NCI-H524 (cell line): ENCODE measurements around the gene CLPX.
"Not testable (repeated sequence)": the region's sequence is repeated elsewhere in the genome, so short reads cannot be mapped to it uniquely, and the experiment has no call there.

Source experiments
- DNase-seq, 2 experiments: peaks; one replicate each; lab custom pipeline; 2025; lab: John Stamatoyannopoulos, UW

Gene CLPX

DNA sequence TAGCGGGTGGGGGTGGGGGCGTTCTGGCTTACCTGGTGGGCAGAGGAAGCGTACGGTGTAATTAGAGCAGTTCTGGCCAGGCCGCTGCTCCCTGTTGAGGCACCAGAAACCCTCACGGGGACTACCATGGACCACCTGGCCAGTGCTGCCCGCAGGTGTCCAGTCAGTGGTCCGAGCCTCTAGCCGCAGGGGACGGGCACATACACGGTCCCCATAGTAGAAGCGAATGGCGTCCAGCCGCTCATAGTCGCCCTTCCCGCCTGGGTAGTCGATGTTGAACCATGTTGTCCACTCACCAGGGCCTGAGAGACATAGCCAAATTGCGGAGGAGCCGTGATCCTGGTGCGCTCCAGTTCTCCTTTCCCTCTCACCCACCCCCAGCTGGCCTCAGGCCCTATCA is 21.6 kb upstream of the CLPX start:
- DNase-seq, result no peak

DNA sequence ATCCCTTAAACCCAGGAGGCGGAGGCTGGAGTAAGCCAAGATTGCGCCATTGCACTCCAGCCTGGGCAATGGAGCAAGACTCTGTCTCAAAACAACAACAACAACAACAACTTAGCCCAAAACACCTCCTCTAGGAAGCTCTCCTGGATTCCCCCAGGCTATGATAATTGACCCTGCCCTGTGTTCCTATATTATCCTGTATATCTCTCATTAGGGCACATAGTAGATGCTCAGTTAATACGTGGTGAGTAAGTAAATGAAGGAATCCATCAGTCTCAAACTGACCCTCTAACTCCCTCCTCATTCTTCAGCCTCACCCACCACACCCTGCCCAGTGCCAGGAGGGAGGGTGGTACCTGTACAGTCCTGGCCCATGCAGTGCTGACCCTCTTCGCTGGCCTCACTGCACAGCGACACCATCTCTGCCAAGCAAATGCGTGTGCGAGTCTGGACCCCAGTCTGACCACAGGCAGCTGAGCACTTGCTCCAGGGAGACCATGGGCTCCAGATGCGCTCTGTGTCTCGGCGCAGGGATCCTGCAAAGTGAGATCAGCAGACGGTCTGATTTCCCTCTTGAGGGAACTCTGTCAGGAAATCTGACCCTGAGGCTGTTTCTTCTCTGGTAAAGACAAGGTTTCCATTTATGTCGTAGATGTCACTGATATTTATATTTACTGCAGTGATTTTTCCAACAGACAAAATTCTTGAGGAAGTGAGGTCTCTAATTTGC is 20.0 kb upstream of the CLPX start:
- DNase-seq, result no peak

GRCh38 chr15:65204236-65204930 is 19.2 kb upstream of the CLPX start:
- DNase-seq, result no peak

DNA sequence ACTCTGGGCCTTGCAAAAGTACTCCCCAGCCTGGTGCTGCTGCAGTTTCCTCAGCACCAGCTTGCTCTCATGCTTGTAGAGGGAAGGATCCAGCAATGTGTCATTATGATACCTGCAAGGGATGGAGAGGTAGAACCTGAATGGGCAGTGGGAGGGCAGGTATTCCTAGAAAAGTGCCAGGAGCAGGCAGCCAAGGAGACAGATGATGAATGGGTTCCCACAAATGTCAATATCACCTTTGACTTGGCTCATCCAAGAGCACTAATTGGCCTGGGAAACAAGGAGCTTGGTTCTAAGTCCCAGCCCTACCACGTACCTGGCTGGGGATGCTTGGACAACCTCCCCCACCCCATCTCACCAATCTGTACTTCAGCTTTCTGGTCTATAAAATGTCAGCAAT is 16.8 kb upstream of the CLPX start:
- DNase-seq, result no peak

DNA sequence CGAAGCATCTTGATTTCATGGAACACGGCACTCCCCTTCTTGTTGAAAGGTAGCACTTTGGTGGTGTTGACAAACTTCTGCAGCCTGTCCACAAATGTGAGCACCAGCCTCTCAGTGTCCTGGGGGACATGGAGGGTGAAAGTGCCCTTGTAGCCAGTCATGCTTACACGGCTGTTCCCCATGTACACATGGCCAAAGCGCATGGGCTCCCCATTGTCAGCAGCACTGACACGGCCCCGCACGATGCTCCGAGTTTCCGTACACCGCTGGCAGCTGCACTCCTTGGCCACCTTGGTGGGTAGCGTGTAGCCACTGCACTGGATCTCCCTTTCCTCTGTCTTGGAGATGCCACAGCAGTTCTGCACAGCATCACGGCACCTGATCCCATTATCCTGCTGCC is 13.4 kb upstream of the CLPX start:
- no peak for DNase-seq

DNA sequence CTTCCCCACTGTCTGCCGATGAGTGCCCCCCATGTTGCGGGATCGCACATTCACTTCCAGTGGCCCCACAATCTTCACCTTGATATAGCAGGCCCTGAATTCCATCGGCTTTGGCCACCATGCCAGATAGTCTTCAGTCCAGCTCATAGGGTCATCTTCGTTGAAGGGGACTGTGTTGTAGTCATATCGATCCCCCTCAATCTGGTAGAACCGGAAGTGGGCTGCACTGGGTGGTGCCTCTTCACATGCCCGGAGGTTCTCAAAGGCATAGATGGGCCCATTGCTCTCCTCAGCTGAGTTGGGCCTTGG is 12.1 kb upstream of the CLPX start:
- DNase-seq, result no peak

DNA sequence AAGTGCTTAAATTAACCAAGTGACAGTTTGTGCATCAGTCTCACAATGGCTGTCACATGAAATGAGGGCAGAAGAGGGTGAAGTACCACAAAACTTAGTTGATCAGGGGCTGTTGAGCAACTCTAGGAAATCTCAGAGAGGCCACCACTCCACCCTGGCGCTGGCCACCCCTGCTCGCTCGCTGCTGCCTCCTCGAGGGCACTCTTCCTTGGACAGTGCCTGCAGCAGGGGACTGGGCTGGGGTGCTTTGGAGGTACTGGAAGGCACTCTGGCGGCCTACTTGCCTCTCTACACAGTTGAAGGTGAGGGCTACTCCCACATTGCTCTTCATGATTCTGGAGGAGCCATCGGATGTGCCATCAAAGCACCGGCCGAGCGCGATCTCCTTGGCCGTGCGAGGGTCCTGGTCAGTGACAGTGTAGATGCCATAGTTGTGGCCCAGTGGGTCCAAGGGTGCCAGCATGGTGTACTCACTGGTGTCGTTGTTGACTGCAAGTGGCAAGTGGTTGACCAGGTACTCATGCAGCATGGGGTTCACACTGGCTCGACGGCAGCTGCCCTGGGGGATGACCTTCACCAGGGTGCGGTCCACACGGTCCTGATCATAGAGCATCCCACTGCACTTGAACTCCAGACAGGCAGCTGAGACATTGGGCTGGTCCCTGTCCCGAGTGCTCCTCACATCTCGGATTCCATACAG is 11.6 kb upstream of the CLPX start:
- no peak for DNase-seq

GRCh38 chr15:65195548-65195923 is 10.4 kb upstream of the CLPX start:
- DNase-seq, result no peak

DNA sequence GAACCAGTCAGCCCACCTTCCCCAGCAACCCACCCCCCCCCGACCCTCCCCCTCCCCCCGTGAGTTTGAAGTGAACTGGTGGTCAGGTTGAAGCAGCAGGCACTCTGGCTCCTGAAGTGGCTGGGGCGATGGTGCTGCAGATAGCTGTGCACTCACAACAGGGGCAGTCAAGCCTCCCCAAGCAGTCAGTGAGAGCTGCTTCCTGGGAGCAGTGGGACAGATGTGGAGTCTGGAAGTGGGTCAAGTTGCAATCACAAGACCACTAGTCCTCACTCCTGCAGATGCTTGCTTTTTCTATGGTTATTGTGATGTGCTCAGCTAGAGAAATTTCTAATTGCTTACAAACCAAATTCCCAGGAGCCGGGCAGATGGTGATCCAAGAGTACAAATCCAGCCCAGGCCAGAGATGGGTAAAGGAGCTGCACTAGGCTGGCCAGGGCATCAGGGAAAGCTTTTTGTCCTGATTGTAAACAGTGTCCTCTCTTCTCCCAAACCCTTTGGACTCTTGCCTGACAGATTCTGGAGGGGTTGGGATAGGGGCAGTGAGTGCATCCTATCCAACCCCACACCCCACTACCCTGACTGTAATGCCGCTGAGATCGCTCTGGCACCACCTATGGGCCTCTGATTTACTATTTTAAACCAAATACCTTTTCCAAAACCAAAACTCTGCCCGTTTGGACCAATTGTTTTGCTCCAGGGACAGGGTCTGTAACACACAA is 9.8 kb upstream of the CLPX start:
- DNase-seq, result peak; percentile 67 to 90

DNA sequence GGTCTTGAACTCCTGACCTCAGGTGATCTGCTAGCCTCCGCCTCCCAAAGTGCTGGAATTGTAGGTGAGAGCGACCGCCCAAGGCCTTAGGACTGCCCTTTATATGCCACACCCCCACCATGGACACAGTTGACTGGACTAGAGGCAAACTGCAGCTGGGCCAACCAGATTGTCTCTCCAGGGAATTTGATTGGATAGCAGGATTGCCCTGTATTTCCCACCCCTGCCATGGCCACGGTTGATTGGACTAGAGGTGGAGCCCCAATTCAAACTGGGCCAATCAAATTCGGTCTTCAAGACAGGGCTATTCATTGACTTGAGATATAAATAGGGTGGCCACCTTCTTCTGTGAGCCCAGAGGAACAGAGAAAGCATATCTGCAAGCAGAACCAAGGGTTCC is 6.9 kb upstream of the CLPX start:
- DNase-seq, result peak in 1 of 2 experiments; percentile 30

DNA sequence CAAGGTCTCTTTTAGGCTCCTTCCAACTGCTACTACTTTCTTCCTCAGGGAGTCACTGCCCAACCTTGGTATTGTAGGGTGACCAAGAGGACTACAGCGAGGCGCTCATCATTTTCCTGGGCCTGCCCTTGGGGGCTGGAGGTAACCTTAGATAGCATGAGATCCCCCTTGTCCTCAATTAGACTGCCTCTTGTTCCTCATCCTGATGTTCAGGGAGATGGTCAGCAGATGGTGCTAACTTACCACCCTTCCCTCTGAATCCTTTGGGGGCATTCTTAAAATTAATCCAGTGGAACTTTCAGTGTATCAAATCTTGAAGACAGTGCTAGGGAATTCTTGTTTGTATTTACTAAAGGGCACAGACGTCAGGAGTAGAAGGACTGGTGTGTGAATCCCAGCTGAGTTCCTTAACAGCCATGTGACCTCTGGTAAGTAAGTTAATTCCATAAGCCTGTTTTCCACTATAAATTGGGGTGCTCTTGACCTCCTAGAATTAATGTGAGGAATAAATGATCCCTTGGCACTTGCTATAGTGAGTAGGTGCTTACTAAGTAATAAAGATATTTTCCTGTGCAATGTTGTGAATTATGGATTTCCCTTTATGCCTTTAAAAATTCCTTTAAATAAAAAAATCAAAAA is 4.1 kb upstream of the CLPX start:
- peak; percentile 66 to 81 for DNase-seq

GRCh38 chr15:65188472-65188871 is 3.3 kb upstream of the CLPX start:
- not testable (repeated sequence) for DNase-seq

DNA sequence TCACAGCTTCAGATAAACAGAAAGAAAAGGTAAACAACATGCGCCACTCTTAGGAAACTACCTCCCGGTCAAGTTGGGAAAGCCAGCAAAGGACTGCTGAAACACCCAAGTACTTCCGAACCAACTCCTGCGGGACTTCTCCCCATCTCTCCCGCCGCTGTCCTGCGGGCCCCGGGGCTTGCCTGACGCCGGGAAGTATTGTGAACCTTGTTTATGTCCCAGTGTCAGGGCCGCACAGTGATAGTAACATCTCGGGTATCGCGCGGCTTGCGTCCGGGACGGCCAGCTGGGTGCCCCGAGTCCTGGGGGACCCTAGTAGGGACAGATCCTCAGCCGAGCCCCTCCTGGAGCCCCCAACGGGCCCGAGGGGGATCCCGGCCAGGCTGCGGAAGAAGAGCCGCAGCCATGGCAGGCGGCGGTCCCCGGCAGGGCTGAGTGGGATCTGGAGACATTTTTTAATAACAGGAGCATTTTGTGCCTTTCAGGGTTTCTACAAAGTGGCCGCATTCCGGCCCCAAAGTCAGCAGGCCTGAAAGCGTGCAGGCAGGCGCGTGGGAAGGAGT is 756 bp downstream of the CLPX start:
- peak; percentile 19 to 57 for DNase-seq

- DNase-seq, result no peak
These were observed 1.3 kb downstream of the CLPX start for GRCh38 chr15:65183865-65184159.

GRCh38 chr15:65182538-65182937 is 2.6 kb downstream of the CLPX start:
- no peak for DNase-seq

DNA sequence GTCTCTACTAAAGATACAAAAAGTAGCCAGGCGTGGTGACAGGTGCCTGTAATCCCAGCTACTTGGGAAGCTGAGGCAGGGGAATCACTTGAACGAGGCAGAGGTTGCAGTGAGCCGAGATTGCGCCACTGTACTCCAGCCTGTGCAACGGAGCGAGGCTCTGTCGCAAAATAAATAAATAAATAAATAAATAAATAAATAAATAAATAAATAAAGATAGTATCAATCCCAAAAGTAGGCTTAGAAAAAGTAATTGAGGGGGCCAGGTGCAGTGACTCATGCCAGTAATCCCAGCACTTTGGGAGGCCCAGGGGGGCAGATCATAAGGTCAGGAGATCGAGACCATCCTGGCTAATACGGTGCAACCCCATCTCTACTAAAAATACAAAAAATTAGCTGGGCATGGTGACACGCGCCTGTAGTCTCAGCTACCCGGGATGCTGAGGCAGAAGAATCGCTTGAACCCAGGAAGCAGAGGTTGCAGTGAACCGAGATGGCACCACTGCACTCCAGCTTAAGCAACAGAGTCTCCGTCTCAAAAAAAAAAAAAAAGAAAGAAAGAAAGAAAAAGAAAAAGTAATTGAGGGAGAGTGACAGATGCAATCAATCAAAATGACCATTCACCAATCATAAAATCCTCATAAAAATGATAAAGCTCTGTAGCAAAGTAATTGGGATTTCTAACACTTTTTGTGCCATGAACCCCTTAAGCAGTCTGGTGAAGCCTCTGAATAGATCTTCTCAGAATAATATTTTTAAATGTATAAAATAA is 3.4 kb downstream of the CLPX start:
- DNase-seq, result not testable (repeated sequence)

DNA sequence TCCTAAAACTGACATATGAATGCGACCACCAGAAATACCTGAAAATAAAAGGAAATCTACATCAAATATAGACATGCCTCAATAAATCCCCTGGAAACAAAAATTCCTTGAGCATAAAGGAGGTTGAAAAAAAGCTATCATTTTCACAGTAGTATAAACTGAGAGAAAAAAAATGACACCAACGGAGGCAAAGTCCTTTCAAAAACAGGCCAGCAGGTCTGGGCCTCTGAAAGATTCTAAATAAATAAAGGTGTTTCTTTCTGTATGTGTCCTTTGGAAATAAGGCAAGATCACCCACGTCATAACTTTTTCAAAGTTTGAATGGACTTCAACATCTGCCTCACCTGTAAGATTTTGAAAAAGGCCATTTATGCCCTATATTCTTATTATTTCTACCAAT is 5.0 kb downstream of the CLPX start:
- DNase-seq, result no peak

GRCh38 chr15:65177901-65178300 is 7.2 kb downstream of the CLPX start:
- no peak for DNase-seq

DNA sequence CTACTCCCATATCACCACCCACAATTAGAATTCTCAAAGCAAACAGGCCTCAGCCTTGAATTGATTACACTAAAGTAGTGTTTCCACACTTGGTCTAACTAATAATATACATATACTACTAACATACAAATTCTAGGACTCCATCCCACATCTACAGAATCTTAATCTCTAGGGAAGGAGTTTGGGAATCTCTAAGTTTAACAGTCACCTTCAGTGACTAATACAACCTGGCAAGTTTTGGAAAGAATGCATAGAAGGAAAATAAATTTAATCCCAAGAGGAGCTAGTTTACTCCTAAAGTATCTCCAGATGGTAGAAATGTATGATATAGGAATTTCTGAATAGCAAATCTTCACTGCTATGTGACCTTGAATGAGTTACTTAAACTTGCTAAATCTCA is 9.1 kb downstream of the CLPX start:
- DNase-seq, result no peak

GRCh38 chr15:65175511-65175910 is 9.6 kb downstream of the CLPX start:
- no peak for DNase-seq

GRCh38 chr15:65174509-65174908 is 10.6 kb downstream of the CLPX start:
- DNase-seq, result no peak
